Mammary epithelial cell (primary cell): ENCODE results near the gene AGTPBP1.

Experiments used
- CTCF ChIP-seq, 2 donors: IDR thresholded peaks in 1 of 2; conservative IDR thresholded peaks in 1 of 2; 2 replicates each; pipeline ENCODE4 v1.5.1; 2011 to 2012; ENCODE audit warnings: inconsistent platforms in 2 of 2, low read length in 2 of 2, mild to moderate bottlenecking in 2 of 2, control low read depth in 1 of 2, low read depth in 1 of 2; ENCODE audit not compliant: insufficient read depth in 1 of 2; ENCODE audit errors: extremely low read depth in 1 of 2
- EZH2 ChIP-seq: IDR thresholded peaks from 2 replicates; pipeline ENCODE4 v1.6.1; 2012; ENCODE audit warnings: low read length, inconsistent platforms, borderline replicate concordance

GRCh38 chr9:85726737-85727136 lies 15.0 kb downstream of the AGTPBP1 start:
- no peak for TF ChIP-seq CTCF (conservative IDR thresholded peaks at IDR 0.05 in 1 of 2, IDR thresholded peaks at IDR 0.05 in 1 of 2; ENCODE audit: extremely low read depth in 1 of 2, insufficient read depth in 1 of 2, low read depth in 1 of 2, low read length in 2 of 2)
- TF ChIP-seq EZH2: no peak
